SU-DHL-6 (cell line): ENCODE measurements around the gene PTPN1.

Experiments used
- H2AFZ ChIP-seq: fragments of 200-600 bp; sonication (generic); 2 replicates; pipeline ENCODE4 v1.6.1; 2014; ENCODE audit warnings: low read depth, mild to moderate bottlenecking, moderate library complexity, mixed read lengths, antibody characterized with exemption, low read length; ENCODE audit not compliant: severe bottlenecking
- H3F3A ChIP-seq: fragments of 200-600 bp; shearing (Covaris generic); 2 replicates; pipeline ENCODE4 v1.6.0; 2016; ENCODE audit warnings: antibody characterized with exemption, mild to moderate bottlenecking; ENCODE audit not compliant: insufficient read depth
- H3K27ac ChIP-seq: fragments of 200-600 bp; sonication (generic); 2 replicates; pipeline ENCODE4 v1.5.1; 2016; ENCODE audit warnings: low read depth, mild to moderate bottlenecking, low read length, moderate library complexity, mixed read lengths
- H3K27me3 ChIP-seq: fragments of 200-600 bp; sonication (generic), shearing (Covaris generic); 2 replicates; pipeline ENCODE4 v1.6.0; 2014; ENCODE audit warnings: mild to moderate bottlenecking, low read length
- H3K36me3 ChIP-seq: fragments of 200-600 bp; sonication (generic); 2 replicates; pipeline ENCODE4 v1.6.1; 2014; ENCODE audit warnings: mild to moderate bottlenecking, low read length, mixed read lengths
- H3K4me2 ChIP-seq: fragments of 300-600, 200-600 bp; shearing (Covaris generic), sonication (generic); 2 replicates; pipeline ENCODE4 v1.6.0; 2014; ENCODE audit warnings: low read length, low read depth, mild to moderate bottlenecking; ENCODE audit not compliant: poor library complexity, severe bottlenecking
- H3K4me3 ChIP-seq: fragments of 200-600 bp; sonication (generic); 2 replicates; pipeline ENCODE4 v1.5.1; 2014; ENCODE audit warnings: antibody characterized with exemption, low read length, mild to moderate bottlenecking, mixed read lengths; ENCODE audit not compliant: insufficient read depth, poor library complexity, severe bottlenecking
- H3K79me2 ChIP-seq: fragments of 200-600 bp; sonication (generic); 2 replicates; pipeline ENCODE4 v1.6.1; 2014; ENCODE audit warnings: mild to moderate bottlenecking, low read length, moderate library complexity; ENCODE audit not compliant: insufficient read depth
- H3K9ac ChIP-seq: fragments of 200-600 bp; sonication (generic); 2 replicates; pipeline ENCODE4 v1.7.0; 2014; ENCODE audit warnings: mild to moderate bottlenecking, low read length
- H3K9me2 ChIP-seq: fragments of 200-600 bp; sonication (generic); replicated peaks from 2 replicates; pipeline ENCODE4 v1.6.1; 2014; ENCODE audit warnings: low read length; ENCODE audit not compliant: insufficient read depth
- H3K9me3 ChIP-seq: fragments of 200-600 bp; sonication (generic); 2 replicates; pipeline ENCODE4 v1.6.1; 2014; ENCODE audit warnings: low read length, mixed read lengths; ENCODE audit not compliant: insufficient read depth
- H4K20me1 ChIP-seq: fragments of 200-600 bp; sonication (generic); 2 replicates; pipeline ENCODE4 v1.6.1; 2014; ENCODE audit warnings: low read depth, mild to moderate bottlenecking, antibody characterized with exemption, low read length, moderate library complexity, mixed read lengths
- CTCF ChIP-seq: fragments of 200-600 bp; sonication (generic); IDR thresholded peaks from one replicate; pipeline ENCODE4 v1.5.1; 2017; ENCODE audit warnings: antibody characterized with exemption, mild to moderate bottlenecking, low read length, moderate library complexity; ENCODE audit not compliant: insufficient read depth, poor library complexity, severe bottlenecking
- EZH2phosphoT487 ChIP-seq: fragments of 200-600 bp; sonication (generic), shearing (Covaris generic); conservative IDR thresholded peaks from 2 replicates; pipeline ENCODE4 v1.6.1; 2018; ENCODE audit warnings: mild to moderate bottlenecking, antibody characterized with exemption, low read length, moderate library complexity, mixed read lengths

The PTPN1 gene

GRCh38 chr20:50587291-50587961 is 77.2 kb downstream of the PTPN1 start:
- no peaks in the 10 kb centered on the region for H3K79me2 ChIP-seq
- no peak overlapping the region for H3K27ac ChIP-seq
- H3K4me3 ChIP-seq: no peak overlapping the region
- no peaks in the 10 kb centered on the region for H3K9me3 ChIP-seq
- H3F3A ChIP-seq: no peaks in the 10 kb centered on the region
- H2AFZ ChIP-seq: no peak overlapping the region
- no peak overlapping the region for H3K4me2 ChIP-seq
- H3K9ac ChIP-seq: no peak overlapping the region
- no peaks in the 10 kb centered on the region for H4K20me1 ChIP-seq
- TF ChIP-seq EZH2phosphoT487 (no peak), CTCF (no peak)
- no peaks in the 10 kb centered on the region for H3K9me2 ChIP-seq
- no peaks in the 10 kb centered on the region for H3K36me3 ChIP-seq
- no peaks in the 10 kb centered on the region for H3K27me3 ChIP-seq

DNA sequence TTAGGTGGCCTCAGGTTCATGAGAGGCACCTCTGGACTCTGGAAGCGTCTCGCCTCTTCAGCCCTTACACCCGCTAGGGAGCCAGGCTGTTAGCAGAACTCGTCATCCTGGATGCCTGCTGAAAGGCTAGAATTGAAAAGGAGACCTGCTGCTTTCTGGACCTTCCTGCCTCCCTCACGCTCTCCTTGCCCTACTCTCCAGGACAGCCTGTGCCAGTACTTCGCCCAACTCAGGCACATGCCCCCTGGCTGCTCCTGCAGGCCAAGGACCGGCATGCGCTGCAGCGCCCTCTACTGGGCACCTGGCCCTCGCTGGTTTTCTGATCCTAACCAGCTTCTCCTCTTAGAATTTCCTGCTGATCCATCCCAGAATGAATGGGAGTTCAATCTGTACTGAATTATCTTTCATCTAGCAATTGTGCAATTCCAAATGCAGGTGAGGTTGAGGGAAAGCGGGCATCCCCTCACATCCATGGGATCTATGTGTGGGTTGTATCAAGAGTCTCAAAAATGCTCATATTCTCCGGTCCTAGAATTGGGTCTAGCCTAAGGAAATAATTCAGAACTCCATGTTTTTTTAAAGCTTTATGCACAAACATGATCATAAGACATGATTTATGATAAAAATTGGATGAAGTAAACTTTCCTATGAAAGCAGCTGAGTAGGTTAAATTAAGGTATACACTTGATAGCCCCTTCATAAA is 78.0 kb downstream of the PTPN1 start:
- H3K27me3 ChIP-seq: no peaks in the 10 kb centered on the region
- H3K9me3 ChIP-seq: no peaks in the 10 kb centered on the region
- H3K9me2 ChIP-seq: no peaks in the 10 kb centered on the region
- no peak overlapping the region for H3K9ac ChIP-seq
- H3K79me2 ChIP-seq: no peaks in the 10 kb centered on the region
- no peaks in the 10 kb centered on the region for H3F3A ChIP-seq
- no peak overlapping the region for H3K27ac ChIP-seq
- TF ChIP-seq EZH2phosphoT487 (no peak), CTCF (peak; percentile 99)
- H3K36me3 ChIP-seq: no peaks in the 10 kb centered on the region
- no peak overlapping the region for H3K4me2 ChIP-seq
- H2AFZ ChIP-seq: no peak overlapping the region
- no peaks in the 10 kb centered on the region for H4K20me1 ChIP-seq
- no peak overlapping the region for H3K4me3 ChIP-seq

- Histone ChIP-seq H3K36me3 (no peaks in the 10 kb centered on the region), H3K9me2 (no peaks in the 10 kb centered on the region)
These were observed 79.6 kb downstream of the PTPN1 start for GRCh38 chr20:50589548-50590347.

More at GRCh38 chr20:50589548-50590347, 79.6 kb downstream of the PTPN1 start:
- TF ChIP-seq CTCF: no peak
- TF ChIP-seq EZH2phosphoT487: no peak
- H3K27me3 ChIP-seq: no peaks in the 10 kb centered on the region
- H3K9ac ChIP-seq: no peak overlapping the region
- H3K27ac ChIP-seq: no peak overlapping the region
- no peaks in the 10 kb centered on the region for H3K9me3 ChIP-seq
- no peaks in the 10 kb centered on the region for H4K20me1 ChIP-seq
- no peaks in the 10 kb centered on the region for H3F3A ChIP-seq
- H3K79me2 ChIP-seq: no peaks in the 10 kb centered on the region
- no peak overlapping the region for H2AFZ ChIP-seq
- no peak overlapping the region for H3K4me2 ChIP-seq
- no peak overlapping the region for H3K4me3 ChIP-seq
